Activated naive CD8-positive, alpha-beta T cell treated with anti-CD3 and anti-CD28 coated beads, Interleukin-2, amount 50 U/mL, for 16 hours (primary cell): ENCODE data around the gene ELMOD3.
"Not testable (repeated sequence)": the region's sequence is repeated elsewhere in the genome, so short reads cannot be mapped to it uniquely, and the experiment has no call there.

Experiments used
- DNase-seq: peaks from one replicate; pipeline ENCODE4 v3.0.0-alpha.2; 2020; ENCODE audit warnings: low read depth, low spot score

Gene ELMOD3

GRCh38 chr2:85329181-85329651 is 25.4 kb upstream of the ELMOD3 start:
- no peak for DNase-seq

GRCh38 chr2:85329701-85330100 is 24.9 kb upstream of the ELMOD3 start:
- DNase-seq = not testable (repeated sequence)

GRCh38 chr2:85330839-85331636 is 23.5 kb upstream of the ELMOD3 start:
- DNase-seq = no peak

GRCh38 chr2:85333877-85334276 is 20.7 kb upstream of the ELMOD3 start:
- DNase-seq = not testable (repeated sequence)

- no peak for DNase-seq
Observed at GRCh38 chr2:85334928-85335327, 19.6 kb upstream of the ELMOD3 start.

- no peak for DNase-seq
Observed at GRCh38 chr2:85340034-85340892, 14.3 kb upstream of the ELMOD3 start.

GRCh38 chr2:85341269-85342029 is 13.1 kb upstream of the ELMOD3 start:
- no peak for DNase-seq

- no peak for DNase-seq
Observed at GRCh38 chr2:85342156-85342555, 12.4 kb upstream of the ELMOD3 start.

- DNase-seq = not testable (repeated sequence)
Observed at GRCh38 chr2:85343207-85343895, 11.2 kb upstream of the ELMOD3 start.

GRCh38 chr2:85344356-85344954 is 10.1 kb upstream of the ELMOD3 start:
- no peak for DNase-seq

- no peak for DNase-seq
Observed at GRCh38 chr2:85347599-85347998, 7.0 kb upstream of the ELMOD3 start.

- DNase-seq = no peak
Observed at GRCh38 chr2:85353876-85354285, 688 bp upstream of the ELMOD3 start.

- DNase-seq = no peak
Observed at GRCh38 chr2:85355073-85355410, 473 bp downstream of the ELMOD3 start.

- no peak for DNase-seq
Observed at GRCh38 chr2:85355521-85355920, 952 bp downstream of the ELMOD3 start.

- no peak for DNase-seq
Observed at GRCh38 chr2:85356186-85356585, 1.6 kb downstream of the ELMOD3 start.

GRCh38 chr2:85357736-85358135 is 3.2 kb downstream of the ELMOD3 start:
- no peak for DNase-seq

- DNase-seq = not testable (repeated sequence)
Observed at GRCh38 chr2:85362653-85363387, 8.3 kb downstream of the ELMOD3 start.

- no peak for DNase-seq
Observed at GRCh38 chr2:85367180-85367579, 12.6 kb downstream of the ELMOD3 start.

- no peak for DNase-seq
Observed at GRCh38 chr2:85368921-85369320, 14.4 kb downstream of the ELMOD3 start.

- DNase-seq = no peak
Observed at GRCh38 chr2:85369500-85369899, 14.9 kb downstream of the ELMOD3 start.
